ENCODE measurements around the gene HLA-DQB2.
"Not testable (repeated sequence)": the region's sequence is repeated elsewhere in the genome, so short reads cannot be mapped to it uniquely, and the experiment has no call there.

Gene HLA-DQB2

DNA sequence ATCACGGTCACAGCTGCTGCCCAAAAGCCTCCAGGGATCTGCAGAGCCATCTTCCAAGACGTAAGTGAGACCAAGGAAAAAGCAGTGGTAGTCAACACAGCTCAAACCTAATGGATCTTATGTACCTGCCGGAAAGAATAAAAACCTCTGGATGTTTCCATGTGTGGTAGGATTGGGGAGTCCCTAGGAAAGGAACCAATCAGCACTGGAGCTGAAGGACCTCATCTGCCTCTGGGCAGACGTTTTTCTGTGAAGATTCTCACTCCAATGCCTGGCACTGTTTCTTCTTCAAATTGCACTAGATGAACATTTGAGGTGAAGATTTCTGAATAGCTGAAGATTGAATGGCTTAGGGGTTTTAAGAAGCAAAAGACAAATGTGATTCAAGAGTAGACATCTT, at the start of gene HLA-DQB2:
HLA-DQB2 (minus strand) TSS at position 112 of the 400 bp plus-strand sequence; CDS start at position 50, 62 bp downstream.
- DNase-seq, result no peak

- DNase-seq, result no peak
Observed at GRCh38 chr6:32809171-32809570, 45.8 kb upstream of the HLA-DQB2 start.

DNA sequence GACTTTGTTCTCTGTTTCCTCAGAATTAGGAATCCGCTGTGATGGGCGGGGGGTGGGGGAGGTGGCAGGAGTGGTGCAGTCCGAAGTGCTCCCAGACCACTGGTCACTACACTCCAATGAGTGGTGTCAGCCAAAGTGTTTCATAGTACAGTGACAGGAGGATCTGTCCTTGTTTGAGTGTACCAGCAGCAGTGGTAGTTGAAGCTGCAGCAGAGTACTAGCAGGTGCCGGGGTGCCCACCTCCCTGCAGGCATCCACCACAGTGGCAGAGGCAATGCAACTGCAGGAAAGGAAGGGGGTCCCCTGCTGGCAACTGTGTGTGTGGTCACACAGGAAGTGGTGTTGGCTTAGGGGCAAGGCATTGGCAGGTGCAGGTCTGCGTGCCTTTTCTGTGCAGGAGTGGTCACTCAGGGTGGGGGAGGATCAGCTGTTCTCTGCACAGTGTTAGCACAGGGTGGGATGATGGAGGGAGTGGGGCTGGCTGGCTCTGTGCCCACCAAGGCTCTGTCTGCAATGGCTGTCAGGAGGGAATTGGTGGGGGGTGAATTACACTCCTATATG, 43.8 kb upstream of the HLA-DQB2 start:
- no peak for DNase-seq

- not testable (repeated sequence) for DNase-seq
Observed at GRCh38 chr6:32805404-32805803, 42.1 kb upstream of the HLA-DQB2 start.

GRCh38 chr6:32803416-32803815, 40.1 kb upstream of the HLA-DQB2 start:
- DNase-seq, result no peak

- no peak for DNase-seq
Observed at GRCh38 chr6:32799740-32800139, 36.4 kb upstream of the HLA-DQB2 start.

GRCh38 chr6:32799168-32799567, 35.8 kb upstream of the HLA-DQB2 start:
- DNase-seq, result no peak

GRCh38 chr6:32796848-32797776, 33.8 kb upstream of the HLA-DQB2 start:
- DNase-seq, result peak; percentile 26

DNA sequence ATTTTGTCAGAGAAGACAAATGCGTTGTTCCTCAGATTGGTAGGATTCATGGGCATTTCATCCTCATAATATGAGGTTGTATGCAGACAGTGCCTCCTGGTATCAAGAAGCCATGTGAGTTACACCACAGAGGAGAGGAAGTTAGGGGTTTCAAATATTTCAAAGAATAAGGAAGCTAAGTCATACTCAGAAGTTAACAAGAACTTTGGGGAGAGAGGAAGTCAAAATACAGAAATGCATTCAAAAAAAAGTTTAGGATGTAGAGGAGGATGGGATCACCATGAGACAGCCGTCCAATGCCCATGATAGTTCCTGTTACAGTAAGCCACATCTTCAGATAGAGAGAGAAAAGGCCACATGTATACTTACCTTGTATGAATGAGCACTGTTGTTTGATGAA, 31.2 kb upstream of the HLA-DQB2 start:
- DNase-seq, result no peak

- no peak for DNase-seq
Observed at GRCh38 chr6:32792901-32793435, 29.6 kb upstream of the HLA-DQB2 start.

DNA sequence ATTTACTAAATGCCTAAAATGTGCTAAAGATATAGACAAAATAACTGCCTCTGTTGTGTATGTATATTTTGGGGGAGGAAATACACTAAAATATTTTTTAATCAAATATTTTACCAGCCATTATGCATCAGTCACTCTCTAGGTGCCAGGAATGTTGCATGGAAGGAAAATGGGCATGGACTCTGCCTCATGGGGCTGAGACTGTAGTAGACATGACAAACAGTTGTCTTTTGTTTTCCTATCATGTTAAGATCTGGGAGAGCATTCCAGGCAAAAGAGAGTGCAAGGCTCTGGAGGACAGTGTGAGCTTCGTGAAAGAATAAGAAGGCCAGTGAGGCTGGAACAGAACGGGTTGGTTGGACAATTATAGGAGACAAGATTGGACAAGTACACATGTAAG, 27.0 kb upstream of the HLA-DQB2 start:
- DNase-seq, result no peak

- DNase-seq, result peak; percentile 24
Observed at GRCh38 chr6:32785781-32786533, 22.6 kb upstream of the HLA-DQB2 start.

DNA sequence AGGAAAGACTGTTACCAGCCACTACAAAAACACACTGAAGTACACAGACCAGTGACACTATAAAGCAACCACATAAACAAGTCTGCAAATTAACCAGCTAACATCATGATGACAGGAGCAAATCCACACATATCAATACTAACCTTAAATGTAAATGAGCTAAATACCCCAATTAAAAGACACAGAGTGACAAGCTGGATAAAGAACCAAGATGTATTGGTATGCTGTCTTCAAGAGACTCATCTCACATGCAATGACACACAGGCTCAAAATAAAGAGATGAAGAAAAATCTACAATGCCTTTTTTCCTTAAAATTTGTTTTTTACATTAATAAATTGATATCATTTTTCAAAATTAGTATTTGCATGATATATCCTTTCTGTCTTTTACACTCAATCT, 19.6 kb upstream of the HLA-DQB2 start:
- DNase-seq, result not testable (repeated sequence)

DNA sequence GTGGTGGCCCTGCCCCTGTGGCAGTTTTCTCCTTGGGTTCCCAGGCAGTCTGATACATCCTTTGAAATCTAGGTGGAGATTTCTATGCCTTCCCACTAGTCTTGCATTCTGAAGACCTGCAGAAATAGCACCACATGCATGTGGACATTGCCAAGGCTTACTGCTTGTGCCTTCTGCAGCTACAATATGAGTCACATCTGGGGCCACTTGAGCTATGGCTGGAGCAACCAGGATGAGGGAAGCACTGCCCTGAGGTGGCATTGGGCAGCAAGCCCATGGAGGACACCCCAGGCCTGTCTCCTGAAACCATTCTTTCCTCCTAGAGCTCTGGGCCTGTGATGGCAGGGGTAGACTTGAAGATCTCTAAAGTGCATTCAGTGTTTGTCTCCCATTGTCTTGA, 15.7 kb upstream of the HLA-DQB2 start:
- no peak for DNase-seq

DNA sequence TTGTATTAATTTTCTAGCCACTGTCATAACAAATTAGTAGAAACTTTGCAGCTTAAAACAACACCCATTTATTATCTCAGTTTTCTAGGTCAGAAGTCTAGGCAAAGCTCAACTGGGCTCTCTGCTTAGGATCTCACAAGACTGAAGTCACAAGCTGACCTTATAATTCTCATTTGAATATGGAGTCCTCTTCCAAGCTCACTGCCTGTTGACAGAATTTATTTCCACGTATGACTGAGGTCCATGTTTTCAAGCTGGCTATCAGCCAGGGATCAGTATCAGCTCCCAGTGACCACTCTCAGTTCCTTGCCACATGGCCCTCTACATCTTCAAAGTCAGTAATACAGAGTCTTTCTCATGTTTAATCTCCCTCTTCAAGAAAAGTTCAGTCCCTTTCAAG, 11.7 kb upstream of the HLA-DQB2 start:
- DNase-seq, result no peak

- DNase-seq, result no peak
Observed at GRCh38 chr6:32774426-32774825, 11.1 kb upstream of the HLA-DQB2 start.

DNA sequence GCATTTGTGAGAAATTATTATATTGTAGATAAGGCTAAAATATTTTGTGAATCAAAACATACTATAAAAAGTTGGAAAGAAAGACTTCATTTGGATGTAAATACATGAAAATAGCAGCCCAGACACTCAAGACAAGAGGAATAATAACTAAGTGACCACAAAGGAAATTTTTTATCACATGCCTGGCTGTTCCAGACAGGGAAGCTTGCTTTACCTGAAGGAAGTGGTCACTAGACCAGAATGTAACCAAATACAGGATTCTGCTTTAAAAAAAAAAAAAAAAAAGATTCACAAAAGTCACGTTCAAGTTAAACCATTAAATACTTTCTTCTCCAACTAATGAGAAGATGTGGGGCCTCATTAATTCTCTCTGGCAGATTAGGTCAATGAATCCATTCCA, 9.3 kb upstream of the HLA-DQB2 start:
- DNase-seq, result no peak

- no peak for DNase-seq
Observed at GRCh38 chr6:32764048-32764447, 716 bp upstream of the HLA-DQB2 start.

- DNase-seq, result no peak
Observed at GRCh38 chr6:32761548-32761947, 1.8 kb downstream of the HLA-DQB2 start.

DNA sequence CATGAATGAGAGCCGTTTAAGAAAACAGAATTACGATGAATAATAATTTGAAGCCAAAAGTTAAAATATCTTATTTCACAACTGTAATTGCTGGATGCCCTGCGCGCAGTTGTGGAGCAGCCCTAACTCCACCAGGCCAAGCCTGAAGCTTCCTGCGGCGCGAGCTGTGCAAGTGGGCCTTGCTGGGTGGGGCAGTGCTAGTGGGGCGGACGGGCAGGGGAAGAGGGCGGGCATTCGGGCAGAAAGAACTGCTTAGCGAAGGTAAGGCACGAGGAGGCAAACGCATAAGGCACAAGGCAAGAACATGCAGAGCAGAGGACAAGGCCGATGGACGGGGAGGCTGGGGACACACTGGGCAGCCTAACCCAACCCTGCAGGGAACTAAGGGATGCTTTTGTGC, 2.3 kb downstream of the HLA-DQB2 start:
- no peak for DNase-seq

DNA sequence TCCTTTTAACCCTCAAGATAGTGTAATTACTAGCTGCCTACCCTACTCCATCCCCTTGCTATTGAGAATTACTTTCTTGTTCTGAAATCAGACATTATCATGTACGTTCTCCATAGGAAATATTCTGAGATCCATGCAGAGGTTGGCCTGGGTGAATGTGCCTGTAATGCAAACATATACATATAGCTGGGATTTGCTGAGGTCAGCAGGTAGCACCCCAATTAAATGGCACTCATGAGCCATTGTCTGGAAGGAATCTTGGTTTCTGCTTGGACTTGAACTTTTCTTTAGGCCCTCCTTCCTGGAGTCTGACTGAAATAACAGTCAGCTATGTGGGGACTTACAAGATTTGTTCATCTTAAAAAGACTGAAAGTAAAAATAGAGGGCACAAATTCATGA, 3.7 kb downstream of the HLA-DQB2 start:
- DNase-seq, result no peak

DNA sequence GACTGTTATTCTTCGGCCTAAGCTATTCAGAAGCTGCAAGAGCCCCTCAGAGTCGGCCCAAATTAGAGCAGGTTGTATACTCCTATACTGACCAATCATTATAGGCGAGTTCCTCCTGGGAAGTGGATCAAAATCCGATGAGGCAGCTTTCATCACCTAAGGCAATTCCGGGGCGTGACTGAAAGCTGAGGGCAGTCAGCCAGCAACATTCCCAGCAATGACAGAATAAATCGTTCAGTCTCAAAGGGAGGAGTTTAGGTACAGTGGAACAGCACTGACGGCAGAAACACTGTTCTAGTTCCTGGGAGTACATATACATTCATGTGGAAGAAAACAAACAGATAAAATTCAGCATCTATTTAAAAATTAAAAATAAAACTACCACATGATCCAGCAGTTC, 10.8 kb downstream of the HLA-DQB2 start:
- DNase-seq, result no peak

GRCh38 chr6:32745649-32746048, 17.7 kb downstream of the HLA-DQB2 start:
- not testable (repeated sequence) for DNase-seq

Data from NCI-H774 (cell line).